Measurements from ENCODE around the gene ATP13A2.

GRCh38 chr1:17020502-17020901 is 8.8 kb upstream of the ATP13A2 start:
- TF ChIP-seq CTCF (conservative IDR thresholded peaks at IDR 0.05; ENCODE audit: low read length) (no peak), EZH2phosphoT487 (IDR thresholded peaks at IDR 0.05; ENCODE audit: borderline replicate concordance, low read depth, low read length) (no peak)
